ENCODE measurements around the gene ARHGAP10.
"Not testable (repeated sequence)": the region's sequence is repeated elsewhere in the genome, so short reads cannot be mapped to it uniquely, and the experiment has no call there.

ARHGAP10 gene

DNA sequence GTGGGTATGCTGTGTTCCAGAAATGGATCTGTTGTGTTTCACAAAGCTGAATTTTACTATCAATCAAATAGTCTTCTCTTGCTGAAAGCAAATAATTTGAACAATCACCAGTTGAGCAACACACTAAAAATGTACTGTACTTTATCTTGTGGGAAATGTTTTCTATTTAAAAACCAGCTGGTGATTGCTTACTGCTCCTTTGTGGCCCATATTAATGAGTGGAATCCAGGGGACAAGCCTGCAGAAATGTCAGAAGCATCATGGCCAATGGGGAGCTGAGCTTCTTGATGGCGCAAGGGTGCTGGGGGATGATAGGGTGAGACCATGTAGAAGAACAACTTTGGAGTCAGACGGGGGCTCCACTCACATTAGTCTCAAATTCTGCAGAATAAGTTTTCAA is 346.2 kb downstream of the ARHGAP10 start:
- in situ Hi-C loops (cut with MboI; ENCODE audit: low sequenced_read_pairs), result no loop called here

DNA sequence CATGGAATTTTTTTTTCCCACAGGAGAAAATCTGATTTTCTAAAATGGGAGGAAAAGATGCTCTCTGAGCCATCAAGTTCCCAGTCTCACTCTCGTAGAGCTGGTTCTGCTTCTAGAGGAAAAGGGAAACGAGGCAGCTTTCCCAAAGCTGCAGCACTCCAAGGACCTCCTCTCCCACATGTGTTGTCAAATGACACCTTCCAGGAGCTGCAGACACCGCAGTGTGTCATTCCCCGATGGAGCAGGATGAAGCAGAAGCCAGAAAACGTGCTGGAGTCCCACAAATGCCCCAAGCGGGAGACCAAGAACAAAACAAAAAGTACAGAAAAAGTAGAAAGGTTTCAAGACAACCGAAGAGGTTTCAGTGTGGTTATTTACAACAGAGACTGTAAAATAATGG is 348.1 kb downstream of the ARHGAP10 start:
- in situ Hi-C loops (cut with MboI; ENCODE audit: low sequenced_read_pairs), result no loop called here

DNA sequence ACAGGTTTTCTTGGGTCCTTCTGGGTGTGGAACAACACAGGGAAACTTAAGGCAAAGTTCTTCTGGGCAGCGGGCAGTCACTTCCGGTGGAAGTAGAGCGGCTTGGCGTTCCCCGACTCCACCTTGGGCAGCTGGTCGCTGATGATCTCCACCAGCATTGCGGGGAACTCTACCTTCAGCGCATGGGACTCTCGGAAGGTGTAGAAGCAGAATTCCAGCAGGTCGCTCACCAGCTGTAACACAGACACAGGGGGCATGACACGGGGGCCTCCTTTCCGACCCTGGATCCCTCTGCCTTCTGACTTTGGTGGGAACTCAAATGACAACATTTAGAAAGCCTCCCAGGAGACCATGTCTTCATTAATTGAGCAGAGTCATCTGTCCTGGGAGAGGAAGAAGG is 349.4 kb downstream of the ARHGAP10 start:
- in situ Hi-C loops (cut with MboI; ENCODE audit: low sequenced_read_pairs), result no loop called here

DNA sequence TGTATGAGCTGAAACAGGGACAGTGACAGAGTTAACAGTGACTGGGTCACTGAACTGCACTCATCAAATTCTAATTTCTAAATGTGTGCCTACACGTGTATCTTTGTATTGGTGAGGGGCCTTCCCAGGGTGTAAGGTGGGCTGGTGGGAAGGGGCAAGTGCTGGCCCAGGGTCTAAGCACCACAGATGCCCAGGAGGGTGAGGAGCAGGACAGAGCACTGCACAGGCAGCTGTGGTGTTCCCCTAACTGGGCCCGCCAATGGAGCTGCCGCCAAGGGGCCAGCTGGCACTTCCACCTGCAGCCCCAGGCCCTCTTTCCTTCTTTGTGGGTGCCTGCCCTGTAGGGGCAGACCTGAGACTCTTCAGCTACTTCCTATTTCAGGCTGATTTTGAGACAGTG is 349.9 kb downstream of the ARHGAP10 start:
- in situ Hi-C loops (cut with MboI; ENCODE audit: low sequenced_read_pairs), result no loop called here

DNA sequence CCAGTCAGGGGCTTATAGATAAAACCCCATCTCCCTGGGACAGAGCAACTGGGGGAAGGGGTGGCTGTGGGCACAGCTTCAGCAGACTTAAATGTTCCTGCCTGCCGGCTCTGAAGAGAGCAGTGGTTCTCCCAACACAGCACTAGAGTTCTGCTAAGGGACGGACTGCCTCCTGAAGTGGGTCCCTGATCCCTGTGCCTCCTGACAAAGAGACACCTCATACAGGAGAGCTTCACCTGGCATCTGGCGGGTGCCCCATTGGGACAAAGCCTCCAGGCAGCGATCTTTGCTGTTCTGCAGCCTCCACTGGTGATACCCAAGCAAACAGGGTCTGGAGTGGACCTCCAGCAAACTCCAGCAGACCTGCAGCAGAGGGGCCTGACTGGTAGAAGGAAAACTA is 351.2 kb downstream of the ARHGAP10 start:
- in situ Hi-C loops (cut with MboI; ENCODE audit: low sequenced_read_pairs), result not testable (repeated sequence)

DNA sequence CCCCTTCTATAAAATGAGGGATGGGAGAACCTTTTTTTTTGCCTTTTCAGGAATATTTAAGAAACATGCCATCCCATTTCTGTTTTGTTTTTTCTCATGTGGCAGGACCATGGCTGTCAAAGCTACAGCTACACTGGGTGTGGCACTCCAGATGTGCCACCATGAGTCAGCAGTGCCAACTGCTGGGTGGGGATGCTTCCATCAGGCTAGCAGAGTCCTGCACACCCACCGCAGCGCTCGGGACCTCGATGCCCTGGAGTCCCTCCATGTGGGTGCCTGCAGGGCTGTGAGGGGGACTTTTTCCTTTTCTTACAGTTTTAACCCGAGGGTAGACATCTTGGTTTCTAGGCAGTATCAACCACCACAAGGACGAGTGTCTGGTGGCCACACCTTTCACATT is 357.7 kb downstream of the ARHGAP10 start:
- in situ Hi-C loops (cut with MboI; ENCODE audit: low sequenced_read_pairs), result no loop called here

DNA sequence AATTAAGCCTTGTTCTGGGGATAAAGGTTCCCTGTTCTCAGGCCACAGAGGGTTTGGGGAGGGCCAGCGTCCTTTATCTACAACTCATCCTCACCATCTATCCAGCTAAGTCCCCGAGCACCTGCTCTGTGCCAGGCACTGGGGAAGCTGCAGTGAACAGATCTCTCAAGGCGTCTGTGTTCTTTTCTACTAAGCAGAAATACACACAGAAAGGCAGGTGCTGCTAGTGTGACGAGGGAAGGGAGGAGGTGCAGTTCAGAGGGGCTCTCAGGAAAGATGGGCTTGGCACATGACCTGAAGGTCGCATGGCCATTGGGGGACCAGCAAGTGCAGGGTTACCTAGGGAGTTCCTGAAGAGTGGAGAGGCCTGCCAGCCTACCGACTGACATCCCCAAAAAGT is 358.1 kb downstream of the ARHGAP10 start:
- in situ Hi-C loops (cut with MboI; ENCODE audit: low sequenced_read_pairs), result no loop called here

DNA sequence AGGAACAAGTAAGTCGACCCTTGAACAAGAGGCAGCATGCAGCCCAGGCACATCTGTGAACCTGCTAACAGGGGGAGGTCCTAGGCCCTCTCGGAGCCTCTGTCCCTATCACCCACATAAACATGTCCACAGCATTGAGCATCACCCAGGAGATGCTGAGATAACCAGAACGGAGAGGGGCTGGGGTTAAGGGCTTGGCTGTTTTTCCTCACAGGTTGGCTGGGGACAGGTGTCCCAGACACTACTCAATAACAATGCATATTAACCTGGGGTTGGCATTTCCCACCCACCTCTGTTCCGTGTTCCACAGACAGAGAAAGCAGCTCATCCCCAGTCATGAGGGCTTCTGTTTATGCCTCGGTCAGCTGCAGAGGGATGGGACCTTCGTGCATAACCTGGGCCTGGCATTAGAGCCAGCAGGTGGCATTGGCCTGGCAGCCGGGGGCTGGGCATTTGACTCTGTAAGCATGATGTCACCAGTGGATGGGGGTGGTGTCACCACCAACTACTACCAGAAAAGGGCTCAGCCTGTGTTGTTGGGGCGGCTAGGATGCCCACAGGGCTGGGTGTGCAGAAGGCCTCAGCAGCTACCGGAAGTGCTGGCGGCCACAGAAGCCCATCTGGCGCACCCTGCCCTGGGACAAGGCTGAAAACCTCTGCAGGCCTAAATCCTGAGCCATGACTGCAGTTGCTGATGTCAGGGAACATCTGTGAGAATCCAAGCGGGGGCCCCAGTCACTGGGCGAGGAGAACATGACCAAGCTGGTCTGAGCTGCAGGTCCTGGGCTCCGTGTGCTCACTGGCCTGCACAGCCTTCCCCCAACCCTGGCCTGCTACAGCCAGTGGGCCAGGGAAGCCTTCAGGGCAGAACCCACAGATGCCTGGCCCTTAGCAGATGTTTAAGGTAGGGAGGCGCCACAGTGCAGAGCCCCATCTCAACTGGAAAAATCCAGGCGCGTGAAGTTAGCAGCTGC is 358.9 kb downstream of the ARHGAP10 start:
- in situ Hi-C loops (cut with MboI; ENCODE audit: low sequenced_read_pairs), result no loop called here

DNA sequence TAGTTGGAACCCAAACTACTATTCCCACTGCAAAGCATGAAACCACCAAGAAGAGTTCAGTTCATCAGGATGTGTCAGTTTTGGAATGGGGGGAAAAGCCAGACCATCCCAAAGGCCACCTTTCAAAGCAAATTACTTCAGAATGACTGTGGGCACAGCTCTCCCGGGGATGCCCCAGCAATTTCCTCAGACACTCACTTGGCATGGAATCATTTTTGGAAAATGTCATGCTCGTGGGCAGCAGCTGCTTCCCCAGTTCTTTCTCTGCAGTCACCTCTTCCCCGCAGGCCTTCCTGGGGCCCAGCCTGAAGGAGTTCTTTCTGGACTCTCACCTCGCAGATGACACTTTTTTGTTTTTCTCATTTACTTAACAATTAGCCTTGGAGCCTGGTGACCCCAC is 360.0 kb downstream of the ARHGAP10 start:
- in situ Hi-C loops (cut with MboI; ENCODE audit: low sequenced_read_pairs), result no loop called here

DNA sequence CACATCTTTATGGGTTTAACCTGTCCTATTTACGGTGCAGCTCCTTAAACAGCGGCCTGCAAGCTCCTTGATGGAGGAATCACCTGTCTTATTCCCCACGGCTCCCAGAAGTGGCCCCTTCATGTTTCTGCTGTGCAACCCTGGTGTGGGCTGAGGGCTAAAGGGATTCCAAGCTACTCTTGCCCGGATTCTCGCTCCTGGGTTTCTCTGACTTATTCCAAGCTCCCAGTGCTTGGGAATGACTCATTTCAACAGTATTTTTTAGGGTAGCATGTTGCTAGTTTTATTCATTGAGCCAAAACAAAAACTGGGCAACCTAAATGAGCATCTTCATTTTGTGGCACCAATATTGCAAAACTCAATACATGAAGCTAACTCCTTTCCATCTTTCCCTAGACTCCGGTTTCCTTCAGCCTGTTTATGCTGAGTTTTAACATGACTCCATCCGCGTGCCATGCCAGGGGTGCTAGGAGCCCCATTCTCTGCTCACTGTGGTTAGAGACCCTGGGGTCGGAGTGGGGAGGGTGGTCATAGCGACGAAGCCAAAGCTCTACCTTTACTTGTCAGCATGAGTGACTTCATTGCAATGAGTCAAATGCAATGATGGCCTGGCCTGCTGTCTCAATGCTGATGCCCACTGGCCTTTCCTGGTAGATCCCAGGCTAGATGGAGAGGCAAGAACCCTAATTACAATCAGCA is 360.6 kb downstream of the ARHGAP10 start:
- in situ Hi-C loops (cut with MboI; ENCODE audit: low sequenced_read_pairs), result no loop called here

DNA sequence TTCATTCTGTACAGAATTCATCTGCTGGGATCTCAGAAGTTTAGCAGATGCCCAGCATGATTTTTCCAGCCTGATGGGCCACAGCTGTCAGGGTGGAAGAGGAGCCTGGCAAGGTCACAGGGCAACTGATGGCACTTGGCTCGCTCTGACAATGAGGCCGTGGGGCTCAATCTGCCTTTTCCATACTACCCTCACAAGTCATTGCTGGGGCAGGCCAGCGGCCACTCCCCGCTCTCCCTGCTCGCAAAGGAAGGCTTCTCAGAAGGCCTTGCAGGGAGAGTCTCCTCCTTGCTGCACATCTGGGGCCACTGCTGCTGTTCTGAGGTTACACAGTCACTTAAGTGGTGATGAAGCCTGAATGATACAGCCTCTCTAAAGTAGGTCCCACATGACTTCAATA is 361.2 kb downstream of the ARHGAP10 start:
- in situ Hi-C loops (cut with MboI; ENCODE audit: low sequenced_read_pairs), result no loop called here

DNA sequence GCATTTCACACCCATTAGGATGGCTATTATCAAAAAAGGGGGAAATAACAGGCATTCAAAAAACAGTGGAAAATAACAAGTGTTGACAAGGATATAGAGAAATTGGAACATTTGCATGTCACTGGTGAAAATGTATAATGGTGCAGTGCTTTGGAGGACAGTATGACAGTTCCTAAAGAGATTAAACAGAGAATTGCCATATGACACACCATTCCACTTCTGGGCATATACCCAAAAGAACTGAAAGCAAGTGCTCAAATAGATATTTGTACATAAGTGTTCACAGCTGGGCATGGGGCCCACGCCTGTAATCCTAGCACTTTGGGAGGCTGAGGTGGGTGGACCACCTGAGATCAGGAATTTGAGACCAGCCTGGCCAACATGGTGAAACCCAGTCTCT is 362.3 kb downstream of the ARHGAP10 start:
- in situ Hi-C loops (cut with MboI; ENCODE audit: low sequenced_read_pairs), result no loop called here

DNA sequence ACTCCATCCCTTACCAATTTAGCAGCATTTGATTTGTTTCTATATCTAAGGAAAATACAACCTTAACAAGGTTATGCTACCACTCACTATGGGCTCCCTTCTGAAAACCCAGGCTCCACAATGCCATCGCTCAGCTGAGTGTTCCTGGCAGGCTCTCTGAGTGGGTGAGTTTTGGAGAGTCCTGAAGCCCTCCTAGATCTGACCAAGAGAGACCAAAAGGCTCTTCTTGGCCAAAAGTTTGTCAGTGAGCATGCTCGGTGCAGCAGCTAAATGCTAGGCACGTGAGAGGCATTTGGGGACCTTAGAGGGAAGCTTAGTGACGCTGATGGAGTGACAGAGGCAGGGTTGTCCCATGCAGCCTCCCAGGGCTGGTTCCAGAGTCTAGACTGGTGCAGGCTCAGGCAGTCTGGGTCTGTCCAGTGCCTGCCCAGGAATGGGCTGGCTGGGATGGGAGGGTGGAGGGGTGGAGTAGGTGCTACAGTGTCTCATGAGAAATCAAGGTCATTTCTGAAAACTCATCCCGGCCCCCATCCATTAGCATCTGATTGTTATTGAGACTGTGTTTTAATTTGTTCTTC is 363.5 kb downstream of the ARHGAP10 start:
- in situ Hi-C loops (cut with MboI; ENCODE audit: low sequenced_read_pairs), result no loop called here

DNA sequence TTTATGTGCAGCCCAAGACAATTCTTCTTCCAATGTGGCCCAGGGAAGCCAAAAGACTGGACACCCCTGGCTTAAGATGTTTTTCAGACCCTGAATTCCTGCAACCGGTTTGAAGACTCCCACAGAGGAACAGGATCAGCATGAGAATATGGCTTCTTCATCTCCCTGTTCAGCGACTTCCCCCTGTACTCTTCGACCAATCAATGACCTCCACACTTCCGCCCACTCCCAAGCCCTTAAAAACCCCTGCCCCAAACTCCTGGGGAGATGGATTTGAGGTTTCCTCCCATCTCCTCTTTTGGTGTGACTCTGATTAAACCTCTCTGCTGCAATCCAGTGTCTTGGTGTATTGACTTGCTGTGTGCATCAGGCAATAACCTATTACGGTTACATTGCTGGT is 365.9 kb downstream of the ARHGAP10 start:
- in situ Hi-C loops (cut with MboI; ENCODE audit: low sequenced_read_pairs), result no loop called here

DNA sequence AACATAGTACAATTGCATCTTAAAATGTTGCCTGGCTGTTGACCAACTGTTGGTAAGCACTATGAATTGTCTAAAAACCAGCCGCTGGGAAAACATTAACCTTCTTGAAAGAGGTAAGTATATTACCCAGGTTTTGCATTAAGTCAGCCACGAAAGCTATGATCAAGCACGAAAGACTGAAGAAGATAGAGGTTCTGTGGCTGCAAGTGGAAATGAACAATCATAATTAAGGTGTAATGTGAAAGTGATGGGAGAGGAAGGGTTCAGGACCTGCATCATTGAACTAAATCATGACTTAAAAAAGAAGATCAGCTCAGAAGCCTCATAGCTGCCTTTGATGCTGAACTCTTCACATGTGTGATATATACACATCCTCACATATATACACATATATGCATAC is 369.3 kb downstream of the ARHGAP10 start:
- in situ Hi-C loops (cut with MboI; ENCODE audit: low sequenced_read_pairs), result no loop called here

DNA sequence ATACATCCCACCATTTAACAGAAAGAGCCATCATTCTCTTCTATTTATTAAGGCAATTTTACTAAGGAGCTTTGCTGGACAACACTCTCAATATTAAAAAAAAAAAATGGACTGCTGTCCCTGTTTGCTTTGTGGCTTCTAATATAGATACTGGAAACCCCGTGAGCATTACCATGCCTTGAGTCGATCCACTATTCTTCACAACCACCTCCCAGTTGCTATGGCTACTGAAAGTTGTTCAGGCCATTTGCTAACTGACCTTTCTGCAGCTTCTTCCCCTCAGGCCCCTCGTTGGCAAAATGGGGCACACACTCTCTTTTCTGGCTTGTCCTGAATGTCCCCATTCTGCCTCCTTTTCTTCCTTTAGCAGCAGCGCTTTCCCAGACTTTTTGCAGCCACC is 369.9 kb downstream of the ARHGAP10 start:
- in situ Hi-C loops (cut with MboI; ENCODE audit: low sequenced_read_pairs), result no loop called here

DNA sequence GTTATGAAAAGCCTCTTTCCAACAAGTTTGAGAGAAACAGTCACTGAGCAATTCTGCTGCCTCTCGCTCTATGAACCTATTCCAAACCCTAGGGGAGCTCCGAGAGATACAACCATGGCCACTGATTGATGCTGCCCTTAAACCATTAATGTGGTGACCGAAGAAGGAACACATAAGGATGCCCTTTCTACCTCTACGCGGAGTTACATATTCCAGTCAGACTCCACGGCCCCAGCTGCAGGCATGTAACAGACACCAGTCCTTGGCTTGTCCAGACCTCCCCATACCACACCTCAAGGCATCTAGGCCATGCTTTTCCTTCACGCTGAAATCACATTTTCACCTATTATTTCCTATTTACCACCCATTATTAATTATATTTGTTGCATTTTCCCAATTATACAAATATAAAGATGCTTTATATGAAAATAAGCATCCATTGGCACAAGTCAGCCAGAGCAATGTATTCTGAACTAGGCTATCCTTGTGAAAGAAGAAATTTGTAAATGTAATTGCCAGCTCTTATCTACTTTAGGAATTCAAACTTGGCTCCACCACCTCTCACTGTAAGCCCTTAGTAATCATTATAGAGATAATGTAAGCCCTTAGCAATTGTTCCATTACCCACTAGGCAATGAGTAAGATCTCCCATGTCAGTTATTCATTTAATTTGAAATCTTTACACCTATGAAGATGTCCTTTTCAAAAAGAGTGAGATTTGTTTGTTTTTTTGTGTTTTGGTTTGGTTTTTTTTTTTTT is 371.9 kb downstream of the ARHGAP10 start:
- in situ Hi-C loops (cut with MboI; ENCODE audit: low sequenced_read_pairs), result no loop called here

DNA sequence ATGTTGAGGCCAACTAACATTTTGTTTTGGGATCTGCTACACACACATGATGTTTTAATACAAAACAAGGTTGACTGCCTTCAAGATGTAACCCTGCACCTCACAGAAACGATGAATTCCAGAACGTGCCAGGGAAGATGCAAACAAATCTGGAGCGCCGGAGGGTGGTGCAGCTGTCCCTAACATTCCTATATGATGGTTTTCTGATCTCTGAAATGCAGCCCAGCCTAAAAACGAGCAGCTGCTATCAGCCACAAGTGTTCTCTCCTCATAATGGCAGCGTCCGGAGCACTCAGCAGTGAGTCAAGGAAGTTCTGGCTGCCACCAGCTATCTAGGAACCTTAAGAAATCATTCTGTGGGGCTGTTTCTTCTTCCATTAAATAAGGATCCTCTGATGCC is 376.9 kb downstream of the ARHGAP10 start:
- in situ Hi-C loops (cut with MboI; ENCODE audit: low sequenced_read_pairs), result no loop called here

DNA sequence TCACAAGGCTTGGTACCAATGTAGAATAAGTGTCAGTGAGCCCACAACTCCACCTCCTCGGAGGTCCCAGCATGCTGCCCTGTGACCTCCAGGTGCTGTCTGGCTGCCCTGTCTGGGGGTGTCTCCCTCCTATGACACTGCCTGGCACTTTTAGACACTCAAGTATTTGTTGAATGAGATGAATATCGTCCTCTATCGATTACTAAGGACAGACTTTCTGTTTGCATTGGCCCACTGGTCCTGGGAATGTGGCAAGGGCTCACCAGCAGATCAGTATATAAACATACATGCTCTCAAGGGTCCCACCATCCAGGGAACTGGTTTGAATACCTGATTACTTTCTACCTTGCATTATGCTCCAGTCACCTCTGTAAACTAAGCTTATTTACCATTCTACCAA is 377.3 kb downstream of the ARHGAP10 start:
- in situ Hi-C loops (cut with MboI; ENCODE audit: low sequenced_read_pairs), result no loop called here

DNA sequence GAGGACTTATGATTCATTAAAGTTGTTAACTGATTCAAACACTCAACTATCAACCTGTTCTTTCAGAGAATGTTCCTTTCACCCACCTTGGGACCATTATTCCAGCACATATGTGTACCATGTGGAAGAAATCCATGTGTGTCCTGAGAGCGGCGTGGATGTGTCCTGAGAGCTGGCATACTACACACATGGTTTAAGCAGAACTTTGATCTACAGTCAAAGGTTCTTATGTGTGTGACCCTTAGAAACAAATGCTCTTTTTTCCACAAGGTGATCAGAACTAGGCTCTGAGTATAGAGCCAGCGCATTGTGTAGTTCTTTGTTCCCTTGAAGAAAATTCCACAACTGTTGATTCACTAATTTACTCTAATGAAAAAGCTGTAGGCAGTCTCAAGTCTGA is 378.3 kb downstream of the ARHGAP10 start:
- in situ Hi-C loops (cut with MboI; ENCODE audit: low sequenced_read_pairs), result no loop called here
